Stimulated activated effector memory CD8-positive, alpha-beta T cell treated with anti-CD3 and anti-CD28 coated beads, Interleukin-12 subunit alpha, Interleukin-12 subunit beta, amount 100 ng/mL, for 72 hours (primary cell): ENCODE results near the gene CRYGN.

Experiments
- ATAC-seq: fragments of 150-1000 bp; cut with Tn5 transposase; 2 replicates; pipeline ENCODE4 v1.10.0; 2021
- DNase-seq, 2 donors: peaks; one replicate each; pipeline ENCODE4 v3.0.0; 2021 to 2022; ENCODE audit warnings: low spot score in 2 of 2
- H3K27ac Mint-ChIP-seq: one replicate; pipeline ENCODE4 v1.8.0; 2022; ENCODE audit warnings: mild to moderate bottlenecking, mixed read lengths
- H3K36me3 Mint-ChIP-seq: one replicate; pipeline ENCODE4 v1.8.0; 2022; ENCODE audit warnings: mild to moderate bottlenecking, mixed read lengths
- H3K4me1 Mint-ChIP-seq: one replicate; pipeline ENCODE4 v1.8.0; 2022; ENCODE audit warnings: mixed read lengths
- H3K4me3 Mint-ChIP-seq: one replicate; pipeline ENCODE4 v1.8.0; 2022; ENCODE audit warnings: mild to moderate bottlenecking, mixed read lengths
- H3K9me3 Mint-ChIP-seq: one replicate; pipeline ENCODE4 v1.8.0; 2022; ENCODE audit warnings: mixed read lengths

The CRYGN gene

GRCh38 chr7:151428378-151429236 is 11.3 kb downstream of the CRYGN start:
- Mint-ChIP-seq H3K9me3 (no peaks in the 10 kb centered on the region), H3K4me3 (no peak overlapping the region), H3K4me1 (peaks cover 47% of the 10 kb centered on the region), H3K36me3 (no peaks in the 10 kb centered on the region), H3K27ac (peak overlapping the region; percentile 43)
- DNase-seq = no peak
- ATAC-seq = no peak

GRCh38 chr7:151427705-151428377 is 12.1 kb downstream of the CRYGN start:
- ATAC-seq = no peak
- Mint-ChIP-seq H3K36me3 (no peaks in the 10 kb centered on the region), H3K27ac (peak overlapping the region; percentile 43), H3K9me3 (no peaks in the 10 kb centered on the region), H3K4me1 (peaks cover 39% of the 10 kb centered on the region), H3K4me3 (no peak overlapping the region)
- DNase-seq = no peak

GRCh38 chr7:151426904-151427704 is 12.8 kb downstream of the CRYGN start:
- ATAC-seq = no peak
- no peaks in the 10 kb centered on the region for H3K36me3 Mint-ChIP-seq
- H3K4me3 Mint-ChIP-seq = no peak overlapping the region
- H3K9me3 Mint-ChIP-seq = no peaks in the 10 kb centered on the region
- peaks cover 35% of the 10 kb centered on the region for H3K4me1 Mint-ChIP-seq
- no peak overlapping the region for H3K27ac Mint-ChIP-seq
- no peak for DNase-seq

DNA sequence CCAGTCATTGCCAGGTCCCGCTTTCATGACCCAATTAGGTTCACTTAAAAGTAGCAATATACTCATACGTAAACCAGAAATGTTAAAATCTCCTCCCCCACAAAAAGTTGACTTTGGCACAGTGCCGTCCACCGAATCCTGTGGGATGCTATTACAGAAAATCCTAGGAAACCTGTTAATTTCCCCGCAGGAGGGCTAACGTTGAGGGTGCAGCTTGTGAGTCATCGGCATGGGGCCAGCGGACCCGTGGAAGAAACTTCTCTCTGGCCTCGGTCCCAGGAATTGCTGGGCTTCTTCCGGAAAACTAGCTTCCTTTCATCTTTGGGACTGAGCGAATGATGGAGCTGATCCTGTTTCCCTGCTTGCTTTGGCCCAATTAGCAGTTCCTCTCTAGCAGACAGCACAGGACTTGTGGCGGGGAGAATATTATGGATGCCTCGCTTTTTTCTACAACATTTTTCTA is 13.5 kb downstream of the CRYGN start:
- Mint-ChIP-seq H3K4me1 (peaks cover 32% of the 10 kb centered on the region), H3K27ac (no peak overlapping the region), H3K9me3 (no peaks in the 10 kb centered on the region), H3K4me3 (no peak overlapping the region), H3K36me3 (no peaks in the 10 kb centered on the region)
- DNase-seq (no peak), ATAC-seq (no peak)

- Mint-ChIP-seq H3K36me3 (no peaks in the 10 kb centered on the region), H3K4me1 (peaks cover 30% of the 10 kb centered on the region), H3K27ac (no peak overlapping the region), H3K4me3 (no peak overlapping the region), H3K9me3 (no peaks in the 10 kb centered on the region)
- no peak for DNase-seq
- no peak for ATAC-seq
Measured at GRCh38 chr7:151425670-151426440, 14.1 kb downstream of the CRYGN start.

GRCh38 chr7:151424799-151425198 is 15.1 kb downstream of the CRYGN start:
- no peak for ATAC-seq
- Mint-ChIP-seq H3K9me3 (no peaks in the 10 kb centered on the region), H3K27ac (no peak overlapping the region), H3K36me3 (no peaks in the 10 kb centered on the region), H3K4me1 (peaks cover 22% of the 10 kb centered on the region), H3K4me3 (no peak overlapping the region)
- DNase-seq = no peak

GRCh38 chr7:151423936-151424335 is 16.0 kb downstream of the CRYGN start:
- Mint-ChIP-seq H3K4me3 (no peak overlapping the region), H3K27ac (no peak overlapping the region), H3K36me3 (no peaks in the 10 kb centered on the region), H3K9me3 (no peaks in the 10 kb centered on the region), H3K4me1 (peaks cover 13% of the 10 kb centered on the region)
- no peak for ATAC-seq
- DNase-seq = no peak

DNA sequence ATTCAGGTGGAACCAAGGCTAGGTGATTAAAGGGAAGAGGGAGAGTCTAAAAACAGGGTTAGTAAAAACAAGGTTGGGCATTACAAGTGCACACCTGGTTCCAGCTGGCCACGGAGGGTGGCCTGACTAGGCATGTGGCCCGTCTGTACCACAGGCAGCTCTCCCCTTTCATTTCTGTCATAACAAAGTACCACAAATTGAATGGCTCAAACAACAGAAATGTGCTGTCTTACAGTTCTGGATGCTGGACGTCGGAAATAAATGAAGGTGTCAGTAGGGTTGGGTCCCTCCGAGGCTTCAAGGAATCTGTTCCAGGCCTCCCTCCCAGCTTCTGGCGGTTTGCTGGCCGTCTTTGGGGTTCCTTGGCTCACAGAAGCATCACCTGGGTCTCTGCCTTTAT is 16.7 kb downstream of the CRYGN start:
- Mint-ChIP-seq H3K36me3 (no peaks in the 10 kb centered on the region), H3K9me3 (peaks cover 1% of the 10 kb centered on the region), H3K27ac (no peak overlapping the region), H3K4me1 (peaks cover 6% of the 10 kb centered on the region), H3K4me3 (no peak overlapping the region)
- ATAC-seq (no peak), DNase-seq (no peak)

GRCh38 chr7:151422212-151422611 is 17.7 kb downstream of the CRYGN start:
- H3K4me1 Mint-ChIP-seq = no peaks in the 10 kb centered on the region
- DNase-seq (no peak), ATAC-seq (no peak)

GRCh38 chr7:151420144-151420543 is 19.8 kb downstream of the CRYGN start:
- no peaks in the 10 kb centered on the region for H3K36me3 Mint-ChIP-seq

More at GRCh38 chr7:151422212-151422611, 17.7 kb downstream of the CRYGN start:
- H3K4me3 Mint-ChIP-seq = no peak overlapping the region
- H3K36me3 Mint-ChIP-seq = no peaks in the 10 kb centered on the region
- no peak overlapping the region for H3K27ac Mint-ChIP-seq
- peaks cover 3% of the 10 kb centered on the region for H3K9me3 Mint-ChIP-seq

DNA sequence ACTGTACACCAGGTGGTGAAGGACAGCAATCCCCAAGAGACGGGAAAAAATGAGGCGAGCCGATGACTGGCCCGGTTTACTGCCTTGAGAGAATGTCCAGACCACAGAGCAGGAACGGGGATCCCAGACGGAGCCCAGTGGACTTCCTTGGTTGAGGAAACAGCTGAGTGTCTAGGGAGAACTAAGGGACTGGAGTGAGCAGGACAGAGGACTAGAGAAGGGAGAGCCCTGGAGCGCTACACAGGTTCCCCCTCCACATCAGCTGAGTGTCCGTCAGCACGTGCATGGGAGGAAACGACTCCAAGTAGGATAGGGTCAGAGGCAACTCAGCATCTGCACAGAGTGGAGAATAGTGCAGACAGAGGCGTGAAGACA is 23.0 kb downstream of the CRYGN start:
- Mint-ChIP-seq H3K4me1 (peaks cover 24% of the 10 kb centered on the region), H3K9me3 (peaks cover 3% of the 10 kb centered on the region), H3K36me3 (no peaks in the 10 kb centered on the region), H3K27ac (no peak overlapping the region), H3K4me3 (no peak overlapping the region)
- DNase-seq = no peak
- no peak for ATAC-seq

More at GRCh38 chr7:151420144-151420543, 19.8 kb downstream of the CRYGN start:
- H3K4me1 Mint-ChIP-seq = no peaks in the 10 kb centered on the region
- DNase-seq = no peak
- peaks cover 3% of the 10 kb centered on the region for H3K9me3 Mint-ChIP-seq
- H3K27ac Mint-ChIP-seq = no peak overlapping the region
- no peak for ATAC-seq
- no peak overlapping the region for H3K4me3 Mint-ChIP-seq

DNA sequence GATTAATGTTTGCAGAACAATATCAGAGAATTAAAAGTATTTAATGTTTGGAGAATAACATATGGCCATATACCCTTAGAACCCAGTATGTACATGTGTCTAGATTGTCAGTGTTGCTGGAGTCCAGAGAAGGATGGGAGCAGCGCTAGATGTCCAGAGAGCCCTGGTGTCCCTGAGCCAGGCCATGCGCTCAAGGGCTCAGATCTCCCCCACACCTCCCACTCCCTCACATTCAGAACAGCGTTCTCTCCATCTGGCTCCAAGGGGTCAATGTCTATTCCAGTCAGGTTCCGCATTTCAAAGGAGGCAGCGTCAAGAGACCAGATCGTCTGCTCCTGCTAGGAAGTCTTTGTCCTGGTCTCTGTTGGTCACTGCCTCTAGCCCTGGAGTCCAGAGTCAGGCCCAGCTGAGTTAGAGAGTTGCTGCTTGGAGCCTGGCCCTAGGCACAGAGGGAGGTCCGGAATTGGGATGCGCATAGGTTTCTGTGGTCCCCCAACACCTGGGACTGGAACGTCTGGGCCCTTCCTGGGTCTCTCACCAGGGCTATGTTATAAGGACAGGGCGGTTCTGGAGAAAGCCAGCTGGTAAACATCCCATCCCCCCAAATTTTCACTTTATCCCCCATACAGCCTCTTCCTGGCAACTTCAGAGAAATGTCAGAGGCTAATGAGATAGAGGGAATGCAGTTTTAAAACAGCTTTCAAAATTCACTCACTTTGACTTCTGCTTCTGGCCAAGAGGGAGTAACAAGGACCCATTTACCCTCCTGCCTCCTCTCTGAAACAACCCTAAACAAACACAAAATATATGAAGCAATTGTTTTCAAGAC is 23.6 kb downstream of the CRYGN start:
- peaks cover 3% of the 10 kb centered on the region for H3K9me3 Mint-ChIP-seq
- ATAC-seq (no peak), DNase-seq (no peak)
- no peak overlapping the region for H3K4me3 Mint-ChIP-seq
- H3K36me3 Mint-ChIP-seq = no peaks in the 10 kb centered on the region
- peaks cover 27% of the 10 kb centered on the region for H3K4me1 Mint-ChIP-seq
- H3K27ac Mint-ChIP-seq = no peak overlapping the region

- Mint-ChIP-seq H3K9me3 (peaks cover 3% of the 10 kb centered on the region), H3K27ac (no peak overlapping the region), H3K4me1 (peaks cover 35% of the 10 kb centered on the region), H3K4me3 (no peak overlapping the region), H3K36me3 (no peaks in the 10 kb centered on the region)
- no peak for DNase-seq
- no peak for ATAC-seq
Measured at GRCh38 chr7:151415375-151416105, 24.4 kb downstream of the CRYGN start.
